Effector CD8-positive, alpha-beta T cell (primary cell): ENCODE data around the gene CCDC157.
A peak's percentile ranks its signal among the peaks of the same experiment; 100 is the strongest.
"Not testable (repeated sequence)": the region's sequence is repeated elsewhere in the genome, so short reads cannot be mapped to it uniquely, and the experiment has no call there.

Experiments used
- DNase-seq: peaks from one replicate; lab custom pipeline; 2025; lab: John Stamatoyannopoulos, UW

The CCDC157 gene

DNA sequence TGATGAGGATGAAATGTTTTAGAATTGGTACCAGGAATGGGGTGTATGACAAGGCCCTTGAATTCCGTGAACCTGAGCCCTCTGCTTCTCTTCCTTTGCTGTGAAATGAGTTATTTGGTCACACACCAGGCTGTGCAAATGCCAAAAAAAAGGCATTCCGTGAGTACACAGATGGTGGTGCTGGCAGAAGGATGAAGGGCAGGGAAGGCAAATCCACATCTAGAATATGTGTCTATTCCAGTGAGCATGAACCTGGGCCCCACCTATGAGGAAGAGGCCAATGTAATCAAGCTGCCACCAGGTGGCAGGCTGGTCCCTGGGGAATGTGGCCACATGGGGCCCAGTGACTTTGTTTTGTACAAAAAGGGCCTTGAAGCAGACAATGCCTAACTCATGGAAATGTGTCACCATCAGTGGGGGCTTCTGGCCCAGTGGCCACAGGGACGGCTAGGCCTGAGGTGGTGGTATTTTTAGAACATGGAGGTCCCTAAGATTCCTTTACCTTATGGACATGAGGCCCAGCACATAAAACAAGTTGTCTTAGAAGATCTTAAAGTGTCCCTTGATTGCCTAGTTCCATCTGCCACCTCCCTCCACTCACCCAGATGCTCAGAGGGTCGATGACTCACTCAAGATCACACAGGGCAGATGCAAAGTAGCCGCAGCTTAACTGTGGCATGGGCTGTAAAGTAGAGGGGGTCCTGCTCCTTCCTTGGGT lies 34.3 kb downstream of the CCDC157 start:
- DNase-seq, result peak; percentile 70

GRCh38 chr22:30392661-30393321 lies 36.0 kb downstream of the CCDC157 start:
- no peak for DNase-seq

GRCh38 chr22:30393322-30393680 lies 36.5 kb downstream of the CCDC157 start:
- no peak for DNase-seq

- DNase-seq, result no peak
These were observed 37.1 kb downstream of the CCDC157 start for GRCh38 chr22:30393885-30394284.

- DNase-seq, result peak; percentile 50
These were observed 40.3 kb downstream of the CCDC157 start, which contains the start of gene SEC14L2 for GRCh38 chr22:30396871-30397655. TSS of gene SEC14L2 (plus strand) at chr22:30397018. CDS start at chr22:30397117, 99 bp downstream.

- no peak for DNase-seq
These were observed 41.1 kb downstream of the CCDC157 start for GRCh38 chr22:30397656-30398635.

DNA sequence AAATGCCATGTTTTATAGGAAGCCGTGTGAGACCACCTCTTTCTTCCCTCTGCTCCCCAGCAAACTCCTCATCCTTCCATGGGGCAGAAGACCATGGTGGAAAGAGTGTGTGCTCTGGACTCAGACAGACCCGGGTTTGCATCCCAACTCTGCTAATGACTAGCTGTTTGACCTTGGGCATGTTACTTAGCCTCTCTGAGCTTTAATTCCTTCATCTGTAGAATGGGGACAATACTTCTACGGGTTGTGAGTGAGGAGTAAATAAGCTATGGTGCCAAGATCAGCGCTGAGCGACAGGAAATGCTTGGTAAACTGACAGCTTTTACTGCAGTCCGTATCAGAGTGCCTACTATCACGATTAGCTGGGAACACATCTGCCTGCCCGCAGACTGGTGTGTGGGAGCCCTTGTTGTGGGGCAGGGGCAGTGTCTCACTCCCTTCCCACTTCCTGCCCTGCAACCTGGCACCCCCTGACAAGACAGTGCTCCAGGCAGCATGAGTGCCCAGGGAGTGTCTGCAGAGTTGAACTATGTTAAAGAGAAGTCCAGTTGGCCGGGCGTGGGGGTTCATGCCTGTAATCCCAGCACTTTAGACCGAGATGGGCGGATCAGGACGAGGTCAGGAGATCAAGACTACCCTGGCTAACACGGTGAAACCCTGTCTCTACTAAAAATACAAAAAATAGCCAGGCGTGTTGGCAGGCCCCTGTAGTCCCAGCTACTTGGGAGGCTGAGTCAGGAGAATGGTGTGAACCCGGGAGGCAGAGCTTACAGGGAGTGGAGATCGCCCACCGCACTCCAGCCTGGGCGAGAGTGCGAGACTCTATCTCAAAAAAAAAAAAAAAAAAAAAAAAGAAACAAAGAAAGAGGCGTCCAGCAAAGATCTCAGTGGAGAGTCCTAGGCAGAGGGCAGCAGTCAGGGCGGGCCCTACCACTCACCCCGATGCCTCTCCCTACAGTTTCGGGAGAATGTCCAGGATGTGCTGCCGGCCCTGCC lies 42.2 kb downstream of the CCDC157 start:
- no peak for DNase-seq

DNA sequence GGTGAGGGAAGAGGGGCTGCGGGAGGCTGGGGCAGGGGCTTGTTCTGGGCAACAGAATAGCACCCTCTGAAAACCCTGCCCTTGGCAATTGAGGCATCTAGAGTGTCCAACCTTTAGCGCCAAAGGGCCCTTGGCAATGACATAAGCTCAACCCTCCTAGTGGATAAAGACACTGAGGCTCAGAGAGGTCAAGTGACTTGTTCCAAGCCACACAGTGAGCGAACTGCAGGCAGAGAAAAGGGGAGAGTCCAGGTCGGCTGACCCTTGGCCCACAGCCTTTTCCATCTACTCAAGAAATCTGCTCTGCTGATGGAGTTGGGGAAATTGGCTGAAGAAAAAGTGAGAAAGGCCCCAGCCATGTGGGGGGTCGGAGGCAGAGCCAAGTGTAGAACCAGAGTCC lies 42.9 kb downstream of the CCDC157 start:
- no peak for DNase-seq

- DNase-seq, result no peak
These were observed 43.4 kb downstream of the CCDC157 start for GRCh38 chr22:30400159-30400558.

- DNase-seq, result not testable (repeated sequence)
These were observed 44.2 kb downstream of the CCDC157 start for GRCh38 chr22:30401024-30401423.

DNA sequence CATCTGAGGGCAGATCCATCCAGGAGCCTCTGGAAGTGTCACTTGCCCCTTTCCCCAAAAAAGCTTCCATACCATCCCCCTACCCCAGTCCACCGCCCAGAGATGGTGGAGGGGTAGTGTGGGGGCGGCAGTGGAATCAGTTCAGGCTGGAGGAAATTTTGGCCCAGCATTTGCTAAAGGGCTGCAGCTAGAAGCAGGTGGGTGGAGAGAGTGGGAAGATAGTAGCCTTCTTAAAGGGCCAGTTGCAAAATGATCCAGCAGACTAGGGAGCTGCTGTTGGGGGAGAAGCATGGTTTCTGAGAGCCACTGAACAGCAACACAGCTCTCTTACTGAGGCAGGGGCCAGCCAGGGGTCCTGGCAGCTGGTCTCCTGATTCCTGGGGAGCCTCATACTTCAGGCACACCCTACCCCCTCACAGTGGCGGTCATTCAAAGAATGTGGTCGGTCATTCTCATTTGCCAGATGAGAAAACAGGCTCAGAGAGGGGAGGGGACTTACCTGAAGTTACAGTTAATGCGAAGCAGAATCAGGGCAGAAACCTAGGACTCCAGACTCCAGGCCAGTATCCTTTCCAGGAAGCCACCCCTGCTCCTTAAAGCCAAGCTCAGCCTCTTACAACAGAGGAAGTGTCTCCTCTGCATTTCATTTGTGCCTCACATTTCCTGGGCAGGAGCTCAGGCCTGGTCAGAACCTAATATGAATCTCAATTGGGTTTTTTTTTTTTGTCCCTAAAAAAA lies 45.4 kb downstream of the CCDC157 start:
- no peak for DNase-seq

DNA sequence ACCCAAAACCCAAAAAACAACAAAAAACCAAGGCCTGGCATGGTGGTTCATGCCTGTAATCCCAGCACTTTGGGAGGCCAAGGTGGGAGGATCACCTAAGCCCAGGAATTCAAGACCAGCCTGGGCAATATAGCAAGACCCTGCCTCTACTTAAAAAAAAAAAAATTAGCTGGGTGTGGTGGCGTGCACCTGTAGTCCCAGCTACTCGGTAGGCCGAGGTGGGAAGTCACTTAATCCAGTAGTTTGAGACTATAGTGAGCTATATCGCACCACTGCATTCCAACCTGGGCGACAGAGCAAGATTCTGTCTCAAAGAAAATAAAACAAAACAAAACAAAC lies 45.9 kb downstream of the CCDC157 start:
- DNase-seq, result not testable (repeated sequence)

GRCh38 chr22:30404307-30404706 lies 47.5 kb downstream of the CCDC157 start:
- DNase-seq, result no peak

DNA sequence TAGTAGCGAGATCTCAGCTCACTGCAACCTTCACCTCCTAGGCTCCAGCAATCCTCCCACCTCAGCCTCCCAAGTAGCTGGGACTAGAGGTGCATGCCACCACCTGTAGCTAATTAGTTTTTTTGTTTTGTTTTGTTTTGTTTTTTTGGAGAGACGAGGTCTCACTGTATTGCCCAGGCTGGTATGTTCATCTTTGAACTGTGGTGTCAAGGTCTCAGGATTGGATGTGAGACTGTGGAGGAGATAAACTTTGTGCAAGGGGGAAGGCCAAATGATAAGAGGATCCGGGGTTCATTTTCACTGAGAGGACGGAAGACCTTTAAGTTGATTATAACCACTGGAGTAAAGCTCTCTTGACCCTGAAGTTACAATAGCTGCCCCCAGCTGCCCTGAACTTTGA lies 48.9 kb downstream of the CCDC157 start:
- DNase-seq, result no peak

GRCh38 chr22:30406400-30406799 lies 49.6 kb downstream of the CCDC157 start:
- DNase-seq, result no peak

DNA sequence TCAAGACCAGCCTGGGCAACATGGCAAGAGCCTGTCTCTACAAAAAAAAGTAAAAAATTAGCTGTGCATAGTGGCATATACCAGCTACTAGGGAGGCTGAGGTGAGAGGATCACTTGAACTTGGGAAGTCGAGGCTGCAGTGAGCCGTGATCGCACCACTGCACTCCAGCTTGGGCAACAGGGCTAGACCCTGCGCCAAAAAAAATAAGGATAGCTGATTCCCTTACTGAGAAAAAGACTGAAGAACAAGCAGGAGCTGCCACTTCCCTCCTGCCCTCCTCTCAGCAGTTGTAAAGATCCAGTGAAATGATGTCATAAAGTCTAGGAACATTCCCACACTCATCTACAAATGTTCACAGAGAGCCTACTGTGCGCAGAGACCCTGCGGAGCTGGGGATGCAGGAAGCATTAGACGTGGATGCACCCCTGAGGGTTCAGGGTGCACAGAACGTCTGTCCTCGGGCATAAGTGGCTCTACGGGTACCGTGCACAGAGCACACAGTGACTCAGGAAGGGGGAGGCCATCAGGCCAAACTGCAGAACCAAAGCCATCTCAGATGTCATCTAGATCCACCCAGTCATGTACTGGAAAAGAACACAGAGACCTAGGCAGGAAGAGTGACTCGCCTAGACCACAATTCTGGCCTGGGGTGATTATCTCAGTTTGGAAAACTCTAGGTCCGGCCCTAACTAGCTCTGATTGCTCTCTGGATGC lies 51.7 kb downstream of the CCDC157 start:
- no peak for DNase-seq

DNA sequence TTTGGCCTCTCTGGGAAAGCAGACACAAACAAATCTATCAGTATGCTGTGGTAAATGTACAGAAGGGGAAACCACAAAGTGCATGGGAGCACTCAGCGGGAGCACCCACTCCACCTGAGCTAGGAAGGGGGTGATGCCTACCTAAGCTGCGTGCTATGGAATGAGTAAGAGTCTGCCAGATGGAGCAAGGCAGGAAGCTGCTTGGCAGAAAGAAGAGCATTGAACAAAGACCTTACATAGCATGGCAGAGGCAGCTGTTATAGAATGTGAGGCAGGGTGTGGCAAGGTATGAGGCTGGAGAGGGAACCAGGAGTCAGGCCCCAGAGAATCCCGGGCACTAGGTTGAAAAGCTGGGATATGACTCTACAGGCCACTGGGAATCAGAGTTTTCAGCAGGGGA lies 55.0 kb downstream of the CCDC157 start:
- no peak for DNase-seq

DNA sequence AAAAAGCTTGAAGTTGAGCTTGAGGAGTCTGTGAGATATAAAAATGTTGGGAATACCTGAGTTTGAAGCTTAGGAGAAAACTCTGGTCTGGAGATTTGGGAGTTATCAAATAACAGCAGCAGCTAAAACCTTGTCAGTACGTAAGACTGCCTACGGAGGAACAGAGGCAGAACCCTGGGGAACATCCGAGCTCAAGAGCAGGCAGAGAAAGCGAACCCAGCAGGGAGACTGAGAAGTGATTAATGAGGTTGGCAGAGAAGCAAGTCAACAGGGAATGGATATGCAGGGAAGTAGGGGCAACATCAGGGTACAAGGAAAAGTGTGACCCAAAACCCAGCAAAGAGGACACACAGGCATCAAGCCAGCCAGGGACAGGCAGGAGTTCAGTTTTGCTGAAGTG lies 56.2 kb downstream of the CCDC157 start:
- DNase-seq, result no peak
